ENCODE measurements around the gene GCDH. TPM values are rescaled to one million over a fixed set of nuclear protein-coding genes. Genes with fewer than 3 reads are reported as not detected.

GCDH gene
- total and polyA plus RNA-seq, 2 experiments from 2014 or later = 20.0 to 30.0 TPM

GRCh38 chr19:12947702-12948611 is 57.0 kb downstream of the GCDH start:
- H3K9me2 ChIP-seq (ENCODE audit: insufficient read depth) = no peaks in the 10 kb centered on the region
- DNase-seq = no peak

GRCh38 chr19:12948612-12949362 is 57.8 kb downstream of the GCDH start:
- Histone ChIP-seq H3K9me2 (ENCODE audit: insufficient read depth) (no peaks in the 10 kb centered on the region), H3K27me3 (replicated peaks; ENCODE audit: insufficient read depth) (no peaks in the 10 kb centered on the region), H3K4me3 (no peak overlapping the region), H3K4me1 (ENCODE audit: insufficient read depth) (peaks cover 32% of the 10 kb centered on the region), H3K27ac (no peak overlapping the region), H4K20me1 (ENCODE audit: insufficient read depth) (no peaks in the 10 kb centered on the region), H3K36me3 (ENCODE audit: low read depth) (peaks cover 30% of the 10 kb centered on the region; the same call in 1 of the 2 replicates), H3K4me2 (ENCODE audit: unreplicated experiment) (no peak overlapping the region), H2AFZ (no peak overlapping the region), H3F3A (ENCODE audit: insufficient read depth) (peaks cover 42% of the 10 kb centered on the region), H3K9me3 (ENCODE audit: low read depth) (no peaks in the 10 kb centered on the region), H3K79me2 (ENCODE audit: insufficient read depth) (peaks cover 72% of the 10 kb centered on the region), H3K9ac (no peak overlapping the region)
- WGBS, 2 experiments (ENCODE audit: low coverage in 1 of 2, low lambda C conversion rate in 2 of 2, missing lambda C conversion rate in 2 of 2) = 93 to 95% methylated on average over 30 of the region's 30 CpGs
- no peak for DNase-seq
- TF ChIP-seq EZH2 (IDR thresholded peaks at IDR 0.05; ENCODE audit: insufficient read depth, poor library complexity, severe bottlenecking) = no peak
- no peak for TF ChIP-seq EZH2phosphoT487 (IDR thresholded peaks at IDR 0.05; ENCODE audit: insufficient read depth, low read depth)
- in situ Hi-C loops (cut with MboI) = no loop called here

More at GRCh38 chr19:12947702-12948611, 57.0 kb downstream of the GCDH start:
- peaks cover 36% of the 10 kb centered on the region; the same call in 1 of the 2 replicates for H3K36me3 ChIP-seq (ENCODE audit: low read depth)
- TF ChIP-seq EZH2 (IDR thresholded peaks at IDR 0.05; ENCODE audit: insufficient read depth, poor library complexity, severe bottlenecking) (no peak), EZH2phosphoT487 (IDR thresholded peaks at IDR 0.05; ENCODE audit: insufficient read depth, low read depth) (no peak)
- WGBS, 2 experiments (ENCODE audit: low coverage in 1 of 2, low lambda C conversion rate in 2 of 2, missing lambda C conversion rate in 2 of 2) = 86 to 91% methylated on average over 24 to 28 of the region's 28 CpGs
- peaks cover 43% of the 10 kb centered on the region for H3F3A ChIP-seq (ENCODE audit: insufficient read depth)
- no peaks in the 10 kb centered on the region for H3K27me3 ChIP-seq (replicated peaks; ENCODE audit: insufficient read depth)
- no peak overlapping the region for H2AFZ ChIP-seq
- H3K27ac ChIP-seq = 0 out of 2 replicates have a peak overlapping the region, but pooled peaks have one; percentile 91
- no peak overlapping the region for H3K4me2 ChIP-seq (ENCODE audit: unreplicated experiment)
- H4K20me1 ChIP-seq (ENCODE audit: insufficient read depth) = no peaks in the 10 kb centered on the region
- H3K79me2 ChIP-seq (ENCODE audit: insufficient read depth) = peaks cover 73% of the 10 kb centered on the region
- H3K9ac ChIP-seq = peak overlapping the region; percentile 91
- no peak overlapping the region for H3K4me3 ChIP-seq
- H3K4me1 ChIP-seq (ENCODE audit: insufficient read depth) = peaks cover 23% of the 10 kb centered on the region
- H3K9me3 ChIP-seq (ENCODE audit: low read depth) = no peaks in the 10 kb centered on the region
- in situ Hi-C loops (cut with MboI) = no loop called here

Small RNA genes within 50 kb of the gene (microRNA-seq; reads per million reads assigned to microRNA genes)
- gene MIR5695 (ENCODE audit: borderline number of aligned reads) (not detected), gene MIR6515 (ENCODE audit: borderline number of aligned reads) (2.0 reads per million), gene MIR6794 (ENCODE audit: borderline number of aligned reads) (not detected)

Small RNA genes within 50 kb of the gene (small RNA-seq; reads per million reads assigned to genes)
- gene MIR5695 (ENCODE audit: low read depth, low replicate concordance) = not detected
- not detected for gene MIR6515 (ENCODE audit: low read depth, low replicate concordance)
- not detected for gene MIR6794 (ENCODE audit: low read depth, low replicate concordance)

Other genes with a start within 250 kb of the GCDH start
- gene MAN2B1, start 224.4 kb upstream of the GCDH start, total RNA-seq (2014; rRNA removed; shearing (Covaris generic)) = 56.5 and 81.7 TPM in 2 replicates
- gene MAN2B1, start 224.4 kb upstream of the GCDH start, polyA plus RNA-seq (2016; fragmentation: Nextera tagmentation; extraction: Ambion mirVana) = 37.1 and 40.6 TPM in 2 replicates
- gene WDR83, start 224.4 kb upstream of the GCDH start, total RNA-seq (2014; rRNA removed; shearing (Covaris generic)) = 8.2 and 9.4 TPM in 2 replicates
- gene WDR83, start 224.4 kb upstream of the GCDH start, polyA plus RNA-seq (2016; fragmentation: Nextera tagmentation; extraction: Ambion mirVana) = 12.7 and 13.1 TPM in 2 replicates
- gene DHPS, start 209.3 kb upstream of the GCDH start, total RNA-seq (2014; rRNA removed; shearing (Covaris generic)) = 68.4 and 104 TPM in 2 replicates
- gene DHPS, start 209.3 kb upstream of the GCDH start, polyA plus RNA-seq (2016; fragmentation: Nextera tagmentation; extraction: Ambion mirVana) = 50.9 and 56.0 TPM in 2 replicates
- not detected in 2 replicates for gene GNG14, start 203.2 kb upstream of the GCDH start, total RNA-seq (2014; rRNA removed; shearing (Covaris generic))
- not detected in 2 replicates for gene GNG14, start 203.2 kb upstream of the GCDH start, polyA plus RNA-seq (2016; fragmentation: Nextera tagmentation; extraction: Ambion mirVana)
- 13.8 and 22.3 TPM in 2 replicates for gene FBXW9, start 194.5 kb upstream of the GCDH start, total RNA-seq (2014; rRNA removed; shearing (Covaris generic))
- 14.2 TPM in 2 replicates for gene FBXW9, start 194.5 kb upstream of the GCDH start, polyA plus RNA-seq (2016; fragmentation: Nextera tagmentation; extraction: Ambion mirVana)
- 30.9 and 34.3 TPM in 2 replicates for gene TNPO2, start 167.2 kb upstream of the GCDH start, total RNA-seq (2014; rRNA removed; shearing (Covaris generic))
- gene TNPO2, start 167.2 kb upstream of the GCDH start, polyA plus RNA-seq (2016; fragmentation: Nextera tagmentation; extraction: Ambion mirVana) = 13.2 and 13.3 TPM in 2 replicates
- 202 and 210 TPM in 2 replicates for gene TRIR, start 156.5 kb upstream of the GCDH start, total RNA-seq (2014; rRNA removed; shearing (Covaris generic))
- 162 and 170 TPM in 2 replicates for gene TRIR, start 156.5 kb upstream of the GCDH start, polyA plus RNA-seq (2016; fragmentation: Nextera tagmentation; extraction: Ambion mirVana)
- gene GET3, start 153.7 kb upstream of the GCDH start, total RNA-seq (2014; rRNA removed; shearing (Covaris generic)) = 81.3 and 110 TPM in 2 replicates
- gene GET3, start 153.7 kb upstream of the GCDH start, polyA plus RNA-seq (2016; fragmentation: Nextera tagmentation; extraction: Ambion mirVana) = 106 and 111 TPM in 2 replicates
- gene BEST2, start 139.4 kb upstream of the GCDH start, total RNA-seq (2014; rRNA removed; shearing (Covaris generic)) = not detected in 2 replicates
- gene BEST2, start 139.4 kb upstream of the GCDH start, polyA plus RNA-seq (2016; fragmentation: Nextera tagmentation; extraction: Ambion mirVana) = not detected in 2 replicates
- gene HOOK2, start 115.6 kb upstream of the GCDH start, total RNA-seq (2014; rRNA removed; shearing (Covaris generic)) = 17.1 TPM in 2 replicates
- gene HOOK2, start 115.6 kb upstream of the GCDH start, polyA plus RNA-seq (2016; fragmentation: Nextera tagmentation; extraction: Ambion mirVana) = 11.8 and 12.4 TPM in 2 replicates
- 159 and 195 TPM in 2 replicates for gene JUNB, start 99.7 kb upstream of the GCDH start, total RNA-seq (2014; rRNA removed; shearing (Covaris generic))
- gene JUNB, start 99.7 kb upstream of the GCDH start, polyA plus RNA-seq (2016; fragmentation: Nextera tagmentation; extraction: Ambion mirVana) = 95.1 and 96.2 TPM in 2 replicates
- 230 TPM in 2 replicates for gene PRDX2, start 89.4 kb upstream of the GCDH start, total RNA-seq (2014; rRNA removed; shearing (Covaris generic))
- gene PRDX2, start 89.4 kb upstream of the GCDH start, polyA plus RNA-seq (2016; fragmentation: Nextera tagmentation; extraction: Ambion mirVana) = 252 TPM in 2 replicates
- gene THSD8, start 89.1 kb upstream of the GCDH start, total RNA-seq (2014; rRNA removed; shearing (Covaris generic)) = not detected in 2 replicates
- 10.8 and 12.5 TPM in 2 replicates for gene THSD8, start 89.1 kb upstream of the GCDH start, polyA plus RNA-seq (2016; fragmentation: Nextera tagmentation; extraction: Ambion mirVana)
- gene RNASEH2A, start 84.6 kb upstream of the GCDH start, total RNA-seq (2014; rRNA removed; shearing (Covaris generic)) = 8.2 and 16.9 TPM in 2 replicates
- gene RNASEH2A, start 84.6 kb upstream of the GCDH start, polyA plus RNA-seq (2016; fragmentation: Nextera tagmentation; extraction: Ambion mirVana) = 23.8 and 32.3 TPM in 2 replicates
- not detected in 2 replicates for gene RTBDN, start 56.6 kb upstream of the GCDH start, total RNA-seq (2014; rRNA removed; shearing (Covaris generic))
- gene RTBDN, start 56.6 kb upstream of the GCDH start, polyA plus RNA-seq (2016; fragmentation: Nextera tagmentation; extraction: Ambion mirVana) = not detected in 2 replicates
- gene MAST1, start 52.6 kb upstream of the GCDH start, total RNA-seq (2014; rRNA removed; shearing (Covaris generic)) = 1.8 TPM in 1 of 2 replicates, not detected in the other
- gene MAST1, start 52.6 kb upstream of the GCDH start, polyA plus RNA-seq (2016; fragmentation: Nextera tagmentation; extraction: Ambion mirVana) = 0.24 TPM in 1 of 2 replicates, not detected in the other
- gene DNASE2, start 9.7 kb upstream of the GCDH start, total RNA-seq (2014; rRNA removed; shearing (Covaris generic)) = 35.4 and 40.9 TPM in 2 replicates
- 51.7 and 52.4 TPM in 2 replicates for gene DNASE2, start 9.7 kb upstream of the GCDH start, polyA plus RNA-seq (2016; fragmentation: Nextera tagmentation; extraction: Ambion mirVana)
- 0.11 TPM in 1 of 2 replicates, not detected in the other for gene KLF1, start 4.0 kb upstream of the GCDH start, total RNA-seq (2014; rRNA removed; shearing (Covaris generic))
- gene KLF1, start 4.0 kb upstream of the GCDH start, polyA plus RNA-seq (2016; fragmentation: Nextera tagmentation; extraction: Ambion mirVana) = not detected in 2 replicates
- gene SYCE2, start 28.1 kb downstream of the GCDH start, total RNA-seq (2014; rRNA removed; shearing (Covaris generic)) = 0.25 TPM in 1 of 2 replicates, not detected in the other
- gene SYCE2, start 28.1 kb downstream of the GCDH start, polyA plus RNA-seq (2016; fragmentation: Nextera tagmentation; extraction: Ambion mirVana) = 0.49 and 0.56 TPM in 2 replicates
- 33.5 and 39.2 TPM in 2 replicates for gene FARSA, start 42.6 kb downstream of the GCDH start, total RNA-seq (2014; rRNA removed; shearing (Covaris generic))
- gene FARSA, start 42.6 kb downstream of the GCDH start, polyA plus RNA-seq (2016; fragmentation: Nextera tagmentation; extraction: Ambion mirVana) = 79.9 and 83.4 TPM in 2 replicates
- 1,238 and 1,432 TPM in 2 replicates for gene CALR, start 47.4 kb downstream of the GCDH start, total RNA-seq (2014; rRNA removed; shearing (Covaris generic))
- gene CALR, start 47.4 kb downstream of the GCDH start, polyA plus RNA-seq (2016; fragmentation: Nextera tagmentation; extraction: Ambion mirVana) = 1,015 and 1,067 TPM in 2 replicates
- 88.5 and 107 TPM in 2 replicates for gene RAD23A, start 54.7 kb downstream of the GCDH start, total RNA-seq (2014; rRNA removed; shearing (Covaris generic))
- 177 and 182 TPM in 2 replicates for gene RAD23A, start 54.7 kb downstream of the GCDH start, polyA plus RNA-seq (2016; fragmentation: Nextera tagmentation; extraction: Ambion mirVana)
- gene GADD45GIP1, start 66.1 kb downstream of the GCDH start, total RNA-seq (2014; rRNA removed; shearing (Covaris generic)) = 41.6 and 48.4 TPM in 2 replicates
- 132 and 136 TPM in 2 replicates for gene GADD45GIP1, start 66.1 kb downstream of the GCDH start, polyA plus RNA-seq (2016; fragmentation: Nextera tagmentation; extraction: Ambion mirVana)
- not detected in 2 replicates for gene DAND5, start 78.4 kb downstream of the GCDH start, total RNA-seq (2014; rRNA removed; shearing (Covaris generic))
- gene DAND5, start 78.4 kb downstream of the GCDH start, polyA plus RNA-seq (2016; fragmentation: Nextera tagmentation; extraction: Ambion mirVana) = not detected in 2 replicates
- gene NFIX, start 104.3 kb downstream of the GCDH start, total RNA-seq (2014; rRNA removed; shearing (Covaris generic)) = 71.0 and 81.4 TPM in 2 replicates
- 59.2 and 60.8 TPM in 2 replicates for gene NFIX, start 104.3 kb downstream of the GCDH start, polyA plus RNA-seq (2016; fragmentation: Nextera tagmentation; extraction: Ambion mirVana)
- not detected in 2 replicates for gene LYL1, start 211.7 kb downstream of the GCDH start, total RNA-seq (2014; rRNA removed; shearing (Covaris generic))
- 0.18 TPM in 1 of 2 replicates, not detected in the other for gene LYL1, start 211.7 kb downstream of the GCDH start, polyA plus RNA-seq (2016; fragmentation: Nextera tagmentation; extraction: Ambion mirVana)
- 30.4 and 33.0 TPM in 2 replicates for gene TRMT1, start 225.6 kb downstream of the GCDH start, total RNA-seq (2014; rRNA removed; shearing (Covaris generic))
- gene TRMT1, start 225.6 kb downstream of the GCDH start, polyA plus RNA-seq (2016; fragmentation: Nextera tagmentation; extraction: Ambion mirVana) = 27.0 and 31.8 TPM in 2 replicates
- gene NACC1, start 227.1 kb downstream of the GCDH start, total RNA-seq (2014; rRNA removed; shearing (Covaris generic)) = 104 and 105 TPM in 2 replicates
- 1.4 and 2.6 TPM in 2 replicates for gene NACC1, start 227.1 kb downstream of the GCDH start, polyA plus RNA-seq (2016; fragmentation: Nextera tagmentation; extraction: Ambion mirVana)

All from GM23248 (cell line).